SK-N-SH (cell line): ENCODE measurements around the gene ANKRD2. TPM values are rescaled to one million over a fixed set of nuclear protein-coding genes. Genes with fewer than 3 reads are reported as not detected.

Source experiments
- CTCF ChIA-PET: fragments of 300-600, 350-600 bp; formaldehyde crosslinking; extraction: SDS; loops from one replicate; lab custom pipeline; 2021; lab: Yijun Ruan, JAX
- POLR2A ChIA-PET: fragments of 350-600 bp; sonication (Branson Sonifier 250); formaldehyde crosslinking; extraction: SDS; loops from one replicate; lab custom pipeline; 2020; ENCODE audit warnings: antibody characterized with exemption, inconsistent platforms; lab: Yijun Ruan, JAX
- DNase-seq: peaks from one replicate; pipeline ENCODE4 v3.0.0; 2012
- H2AFZ ChIP-seq: fragments of 200-600 bp; sonication (generic); 2 replicates; pipeline ENCODE4 v1.8.1; 2016; ENCODE audit warnings: antibody characterized with exemption, mild to moderate bottlenecking, low read depth
- H3F3A ChIP-seq: fragments of 200-600 bp; sonication (generic); replicated peaks from 2 replicates; pipeline ENCODE3; 2016; ENCODE audit warnings: antibody characterized with exemption, mild to moderate bottlenecking; ENCODE audit not compliant: insufficient read depth
- H3K27ac ChIP-seq, 2 experiments: fragments of 200-500 bp in 1 of 2; fragments of 200-600 bp in 1 of 2; sonication (Bioruptor generic) in 1 of 2; sonication (generic), shearing (Covaris generic) in 1 of 2; 2 replicates each; pipeline versions ENCODE4 v1.5.1 to v1.6.1; 2014 to 2016; ENCODE audit warnings: low read depth in 2 of 2, inconsistent platforms in 1 of 2, low read length in 1 of 2, mild to moderate bottlenecking in 1 of 2, mixed read lengths in 1 of 2
- H3K27me3 ChIP-seq: fragments of 200-600 bp; sonication (generic), shearing (Covaris generic); 2 replicates; pipeline ENCODE4 v1.6.1; 2016; ENCODE audit warnings: mixed run types; ENCODE audit not compliant: insufficient read depth
- H3K36me3 ChIP-seq, 2 experiments: fragments of 200-500 bp in 1 of 2; fragments of 200-600 bp in 1 of 2; sonication (Bioruptor generic) in 1 of 2; sonication (generic) in 1 of 2; replicated peaks in 1 of 2; 2 replicates each; pipeline versions ENCODE3 to v1.5.1; 2014 to 2016; ENCODE audit warnings: low read length in 1 of 2, mild to moderate bottlenecking in 1 of 2; ENCODE audit not compliant: insufficient read depth in 2 of 2, control insufficient read depth in 1 of 2
- H3K4me1 ChIP-seq, 2 experiments: fragments of 200-500 bp in 1 of 2; fragments of 200-600 bp in 1 of 2; sonication (Bioruptor generic) in 1 of 2; sonication (generic), shearing (Covaris generic) in 1 of 2; 2 replicates each; pipeline versions ENCODE4 v1.5.1 to v1.6.1; 2014 to 2016; ENCODE audit warnings: low read depth in 1 of 2, low read length in 1 of 2, mixed run types in 1 of 2; ENCODE audit not compliant: insufficient read depth in 2 of 2, control insufficient read depth in 1 of 2
- H3K4me2 ChIP-seq: fragments of 200-600 bp; sonication (generic), shearing (Covaris generic); 2 replicates; pipeline ENCODE4 v1.6.1; 2017; ENCODE audit warnings: mixed run types
- H3K4me3 ChIP-seq, 2 experiments: fragments of 200-500 bp in 1 of 2; fragments of 200-600 bp in 1 of 2; sonication (Bioruptor generic) in 1 of 2; sonication (generic), shearing (Covaris generic) in 1 of 2; 2 replicates each; pipeline versions ENCODE4 v1.5.1 to v1.8.1; 2014 to 2016; ENCODE audit warnings: low read depth in 2 of 2, inconsistent platforms in 1 of 2, low read length in 1 of 2, mild to moderate bottlenecking in 1 of 2, mixed read lengths in 1 of 2, moderate library complexity in 1 of 2
- H3K79me2 ChIP-seq: fragments of 200-600 bp; sonication (generic); 2 replicates; pipeline ENCODE4 v1.8.1; 2017; ENCODE audit warnings: mild to moderate bottlenecking; ENCODE audit not compliant: insufficient read depth
- H3K9ac ChIP-seq: fragments of 200-600 bp; sonication (generic); 2 replicates; pipeline ENCODE4 v1.6.1; 2017; ENCODE audit warnings: mixed run types
- H3K9me2 ChIP-seq: fragments of 200-600 bp; sonication (generic); 2 replicates; pipeline ENCODE4 v1.6.1; 2017; ENCODE audit warnings: mixed run types
- H3K9me3 ChIP-seq: fragments of 200-600 bp; sonication (generic); 2 replicates; pipeline ENCODE4 v1.6.1; 2017; ENCODE audit warnings: mixed run types, mild to moderate bottlenecking, moderate library complexity
- H4K20me1 ChIP-seq: fragments of 200-600 bp; sonication (generic); 2 replicates; pipeline ENCODE4 v1.6.1; 2017; ENCODE audit warnings: mild to moderate bottlenecking, mixed run types; ENCODE audit not compliant: insufficient read depth
- CHD2 ChIP-seq: fragments of 150-350 bp; IDR thresholded peaks from 2 replicates; pipeline ENCODE4 v1.6.1; 2018; ENCODE audit warnings: low read length; ENCODE audit not compliant: partially characterized antibody
- ELF1 ChIP-seq: IDR thresholded peaks from 2 replicates; pipeline ENCODE4 v1.4.0; 2012
- EZH2phosphoT487 ChIP-seq: fragments of 200-600 bp; sonication (generic); IDR thresholded peaks from 2 replicates; pipeline ENCODE4 v1.6.1; 2017; ENCODE audit warnings: low read depth, mixed run types, mild to moderate bottlenecking, antibody characterized with exemption, moderate library complexity, borderline replicate concordance
- FOXJ3 ChIP-seq: sonication (generic); formaldehyde crosslinking; IDR thresholded peaks from 2 replicates; pipeline ENCODE4 v1.5.1; 2020; ENCODE audit warnings: mild to moderate bottlenecking, missing genetic modification reagents
- GABPA ChIP-seq: IDR thresholded peaks from 2 replicates; pipeline ENCODE4 v1.4.0; 2012; ENCODE audit warnings: low read depth, mild to moderate bottlenecking
- GATA2 ChIP-seq: sonication (generic); formaldehyde crosslinking; IDR thresholded peaks from 2 replicates; pipeline ENCODE4 v1.5.0; 2020; ENCODE audit warnings: mild to moderate bottlenecking, missing genetic modification reagents
- MEF2A ChIP-seq: IDR thresholded peaks from 2 replicates; pipeline ENCODE4 v1.4.0; 2012; ENCODE audit warnings: low read depth, borderline replicate concordance
- RAD21 ChIP-seq: IDR thresholded peaks from 2 replicates; pipeline ENCODE4 v1.6.1; 2012; ENCODE audit warnings: mild to moderate bottlenecking, low read length
- RXRA ChIP-seq: IDR thresholded peaks from 2 replicates; pipeline ENCODE4 v1.4.0; 2012; ENCODE audit warnings: low read depth, mild to moderate bottlenecking, borderline replicate concordance
- SMC3 ChIP-seq: IDR thresholded peaks from 2 replicates; pipeline ENCODE4 v1.6.1; 2012; ENCODE audit warnings: low read depth, low read length, improper control_type of control experiment
- TAF1 ChIP-seq: IDR thresholded peaks from 2 replicates; pipeline ENCODE4 v1.6.1; 2012; ENCODE audit warnings: low read depth, mild to moderate bottlenecking, low read length, moderate library complexity, borderline replicate concordance
- TCF12 ChIP-seq: IDR thresholded peaks from 2 replicates; pipeline ENCODE4 v1.4.0; 2012
- TEAD4 ChIP-seq: IDR thresholded peaks from 2 replicates; pipeline ENCODE4 v1.4.0; 2012; ENCODE audit warnings: mild to moderate bottlenecking, borderline replicate concordance; ENCODE audit not compliant: insufficient read depth
- WGBS: methylation state at CpG from one replicate; pipeline ENCODE4 v1.1.6; 2017; ENCODE audit warnings: low lambda C conversion rate; 5-methylcytosine and 5-hydroxymethylcytosine counted together
- polyA plus RNA-seq, 3 experiments: library from polyadenylated mRNA; depleted of rRNA; stranded (reverse); fragments of >200 nt; gene quantifications; 2 replicates each; pipeline ENCODE4 v1.2.3, GENCODE V29; 2012
- TF ChIP-seq, protein P1 (sequence below): fragments of 150-350 bp; IDR thresholded peaks from 2 replicates; pipeline ENCODE4 v1.6.1; 2017; ENCODE audit warnings: antibody characterized with exemption, low read length, low read depth, borderline replicate concordance
- TF ChIP-seq, protein P2 (sequence below): IDR thresholded peaks from 2 replicates; pipeline ENCODE4 v1.4.0; 2012; ENCODE audit warnings: low read depth
- TF ChIP-seq, protein P3 (sequence below): fragments of 200-600 bp; sonication (generic); IDR thresholded peaks from 2 replicates; pipeline ENCODE4 v1.6.1; 2017; ENCODE audit warnings: antibody characterized with exemption, mild to moderate bottlenecking, moderate library complexity

Gene ANKRD2
- polyA plus RNA-seq, 1 of the 3 experiments (the other 2 are of a cell fraction) = 0.72 TPM

- H3K36me3 ChIP-seq = no peaks in the 10 kb centered on the region
- H3K9me2 ChIP-seq = no peaks in the 10 kb centered on the region
- ChIA-PET CTCF (interaction anchor here (0.9 to 2.7 kb wide), 5 partner anchors 11 to 144 kb away, joined by 3 to 28 read pairs (median 6); partner anchors contain the start of gene ANKRD2), POLR2A (no interaction called here)
- no peak overlapping the region for H2AFZ ChIP-seq
- no peak for DNase-seq
- H3K27me3 ChIP-seq = no peaks in the 10 kb centered on the region
- no peaks in the 10 kb centered on the region for H3K9me3 ChIP-seq
- no peak overlapping the region for H3K9ac ChIP-seq
- H3K27ac ChIP-seq = no peak overlapping the region
- H3F3A ChIP-seq = no peaks in the 10 kb centered on the region
- TF ChIP-seq, protein P1, sequence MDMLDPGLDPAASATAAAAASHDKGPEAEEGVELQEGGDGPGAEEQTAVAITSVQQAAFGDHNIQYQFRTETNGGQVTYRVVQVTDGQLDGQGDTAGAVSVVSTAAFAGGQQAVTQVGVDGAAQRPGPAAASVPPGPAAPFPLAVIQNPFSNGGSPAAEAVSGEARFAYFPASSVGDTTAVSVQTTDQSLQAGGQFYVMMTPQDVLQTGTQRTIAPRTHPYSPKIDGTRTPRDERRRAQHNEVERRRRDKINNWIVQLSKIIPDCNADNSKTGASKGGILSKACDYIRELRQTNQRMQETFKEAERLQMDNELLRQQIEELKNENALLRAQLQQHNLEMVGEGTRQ = no peak
- TF ChIP-seq FOXJ3 = no peak
- no peak for TF ChIP-seq MEF2A
- no peak for TF ChIP-seq TEAD4
- TF ChIP-seq GABPA = no peak
- TF ChIP-seq, protein P2, sequence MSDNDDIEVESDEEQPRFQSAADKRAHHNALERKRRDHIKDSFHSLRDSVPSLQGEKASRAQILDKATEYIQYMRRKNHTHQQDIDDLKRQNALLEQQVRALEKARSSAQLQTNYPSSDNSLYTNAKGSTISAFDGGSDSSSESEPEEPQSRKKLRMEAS = no peak
- TF ChIP-seq EZH2phosphoT487 = no peak
- TF ChIP-seq ELF1 = no peak
- TF ChIP-seq, protein P3, sequence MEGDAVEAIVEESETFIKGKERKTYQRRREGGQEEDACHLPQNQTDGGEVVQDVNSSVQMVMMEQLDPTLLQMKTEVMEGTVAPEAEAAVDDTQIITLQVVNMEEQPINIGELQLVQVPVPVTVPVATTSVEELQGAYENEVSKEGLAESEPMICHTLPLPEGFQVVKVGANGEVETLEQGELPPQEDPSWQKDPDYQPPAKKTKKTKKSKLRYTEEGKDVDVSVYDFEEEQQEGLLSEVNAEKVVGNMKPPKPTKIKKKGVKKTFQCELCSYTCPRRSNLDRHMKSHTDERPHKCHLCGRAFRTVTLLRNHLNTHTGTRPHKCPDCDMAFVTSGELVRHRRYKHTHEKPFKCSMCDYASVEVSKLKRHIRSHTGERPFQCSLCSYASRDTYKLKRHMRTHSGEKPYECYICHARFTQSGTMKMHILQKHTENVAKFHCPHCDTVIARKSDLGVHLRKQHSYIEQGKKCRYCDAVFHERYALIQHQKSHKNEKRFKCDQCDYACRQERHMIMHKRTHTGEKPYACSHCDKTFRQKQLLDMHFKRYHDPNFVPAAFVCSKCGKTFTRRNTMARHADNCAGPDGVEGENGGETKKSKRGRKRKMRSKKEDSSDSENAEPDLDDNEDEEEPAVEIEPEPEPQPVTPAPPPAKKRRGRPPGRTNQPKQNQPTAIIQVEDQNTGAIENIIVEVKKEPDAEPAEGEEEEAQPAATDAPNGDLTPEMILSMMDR = no peak
- no peak for TF ChIP-seq TAF1
- H3K4me1 ChIP-seq = no peaks in the 10 kb centered on the region; a peak in 1 of 4 replicates
- 95% methylated on average over 9 of the region's 12 CpGs for WGBS
- no peak overlapping the region for H3K4me2 ChIP-seq
- no peaks in the 10 kb centered on the region for H3K79me2 ChIP-seq
- no peak overlapping the region for H3K4me3 ChIP-seq
- no peaks in the 10 kb centered on the region for H4K20me1 ChIP-seq
Measured at GRCh38 chr10:97611473-97611872, 38.9 kb downstream of the ANKRD2 start.

DNA sequence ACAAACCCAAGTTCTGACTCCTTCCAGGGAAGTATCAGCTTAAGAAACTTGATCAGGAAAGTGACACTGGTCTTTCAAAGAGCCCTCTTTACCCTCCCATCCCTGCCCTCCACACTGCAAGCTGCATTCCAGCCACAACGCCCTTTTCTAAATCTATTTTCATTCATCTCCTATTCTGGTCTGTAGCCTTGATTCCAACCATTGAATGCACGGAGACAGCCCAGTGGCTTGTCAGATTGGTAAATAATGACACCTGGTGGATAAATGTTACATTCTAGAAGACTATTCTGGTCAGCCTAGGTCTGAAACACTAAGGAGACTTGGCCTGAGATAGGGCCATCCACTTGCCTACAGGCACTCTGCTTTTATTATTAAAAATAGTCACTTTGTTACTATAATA, 39.8 kb downstream of the ANKRD2 start:
- peak; percentile 45 for DNase-seq
- no peaks in the 10 kb centered on the region for H3F3A ChIP-seq
- no peaks in the 10 kb centered on the region for H3K9me2 ChIP-seq
- no peaks in the 10 kb centered on the region; a peak in 1 of 4 replicates for H3K4me1 ChIP-seq
- no peaks in the 10 kb centered on the region for H3K36me3 ChIP-seq
- CTCF ChIA-PET = interaction anchor here (0.7 to 2.7 kb wide), 12 partner anchors 12 to 151 kb away, joined by 3 to 28 read pairs (median 4); partner anchors contain the start of genes ANKRD2 and HOGA1
- no peak overlapping the region for H3K4me2 ChIP-seq
- no peaks in the 10 kb centered on the region for H4K20me1 ChIP-seq
- no peak overlapping the region for H2AFZ ChIP-seq
- POLR2A ChIA-PET = no interaction called here
- no peak overlapping the region for H3K9ac ChIP-seq
- no peaks in the 10 kb centered on the region for H3K27me3 ChIP-seq
- no peak for TF ChIP-seq TCF12
- no peak for TF ChIP-seq TAF1
- no peak for TF ChIP-seq CHD2
- TF ChIP-seq, protein P3 = peak; percentile 68
- no peak for TF ChIP-seq GATA2
- TF ChIP-seq SMC3 = peak; percentile 64
- TF ChIP-seq RXRA = no peak
- TF ChIP-seq TEAD4 = no peak
- TF ChIP-seq RAD21 = peak; percentile 76
- TF ChIP-seq, all 33 proteins: peak for 3
- 39% methylated on average over 2 of the region's 2 CpGs for WGBS
- no peaks in the 10 kb centered on the region for H3K9me3 ChIP-seq
- no peak overlapping the region for H3K4me3 ChIP-seq
- H3K79me2 ChIP-seq = no peaks in the 10 kb centered on the region
- no peak overlapping the region for H3K27ac ChIP-seq
